ENCODE data around the gene LLCFC1. TPM values are rescaled to one million over a fixed set of nuclear protein-coding genes. Genes with fewer than 3 reads are reported as not detected.

Gene LLCFC1
- total and polyA plus RNA-seq, 2 of the 8 experiments (the other 6 are each of a cell fraction or from before 2014, with no cell fraction given) = not detected

DNA sequence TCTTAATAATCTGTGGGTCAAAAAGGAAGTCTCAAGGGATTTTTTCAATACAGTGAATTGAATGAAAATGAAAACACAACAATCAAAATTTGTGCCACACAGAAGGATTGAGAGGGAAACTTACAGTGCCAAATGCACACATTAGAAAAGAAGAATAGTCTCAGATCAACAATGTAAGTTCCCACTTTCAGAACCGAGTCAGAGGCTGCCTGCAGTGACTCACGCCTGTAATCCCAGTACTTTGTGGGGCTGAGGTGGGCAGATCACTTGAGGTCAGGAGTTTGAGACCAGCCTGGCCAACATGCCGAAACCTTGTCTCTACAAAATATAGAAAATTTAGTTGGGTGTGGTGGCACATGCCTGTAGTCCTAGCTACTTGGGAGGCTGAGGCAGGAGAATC, 35.3 kb downstream of the LLCFC1 start:
- FAIRE-seq (no peak), DNase-seq (ENCODE audit: low read depth in 1 of 2, low spot score in 2 of 2) (no peak)
- no peak overlapping the region for H4K91ac ChIP-seq (replicated peaks; ENCODE audit: insufficient read length, low read length)
- no peak overlapping the region for H3K4me3 ChIP-seq (ENCODE audit: extremely low read depth in 1 of 4, insufficient read depth in 2 of 4, low read depth in 3 of 4, low read length in 4 of 4)
- H4K8ac ChIP-seq (ENCODE audit: extremely low read depth, insufficient read depth, low read length) = no peak overlapping the region
- H2BK5ac ChIP-seq (ENCODE audit: low read depth, low read length) = no peak overlapping the region
- H3K18ac ChIP-seq (ENCODE audit: extremely low read depth, low read length) = no peak overlapping the region
- H4K5ac ChIP-seq (ENCODE audit: insufficient read length, low read depth, low read length) = no peak overlapping the region
- H2AK5ac ChIP-seq (ENCODE audit: low read depth, low read length) = no peak overlapping the region
- no peak overlapping the region for H3K4ac ChIP-seq (replicated peaks; ENCODE audit: insufficient read length, low read depth, low read length)
- WGBS, 2 experiments (ENCODE audit: extremely low coverage in 1 of 2, insufficient coverage in 1 of 2, insufficient read length in 1 of 2, insufficient replicate concordance in 2 of 2, low coverage in 1 of 2, low lambda C conversion rate in 2 of 2, missing lambda C conversion rate in 1 of 2) = 87% methylated on average over 3 of the region's 3 CpGs; no CpG with 5 or more reads in 1 of the 2 experiments
- no peak for TF ChIP-seq CBX8 (IDR thresholded peaks at IDR 0.05; ENCODE audit: borderline replicate concordance, low read depth, low read length)
- H2AFZ ChIP-seq (ENCODE audit: low read length) = no peak overlapping the region
- no peak overlapping the region for H2BK20ac ChIP-seq (ENCODE audit: low read length)
- no peak overlapping the region for H3K4me2 ChIP-seq (ENCODE audit: insufficient read depth in 1 of 2, low read depth in 2 of 2, low read length in 2 of 2)
- H2BK15ac ChIP-seq (ENCODE audit: low read length) = no peak overlapping the region
- no peak overlapping the region for H2BK120ac ChIP-seq (replicated peaks; ENCODE audit: low read depth, low read length)
- no peaks in the 10 kb centered on the region for H3K79me1 ChIP-seq (ENCODE audit: low read depth, low read length)
- no peaks in the 10 kb centered on the region for H3K27me3 ChIP-seq (replicated peaks in 1 of 4; ENCODE audit: control insufficient read depth in 3 of 4, extremely low read depth in 1 of 4, insufficient read depth in 3 of 4, low read length in 3 of 4)
- H2BK12ac ChIP-seq (ENCODE audit: low read depth, low read length) = no peak overlapping the region
- POLR2A ChIA-PET (ENCODE audit: partially characterized antibody) = interaction anchor here (0.6 kb wide), 1 partner anchor 292 kb away, joined by 3 read pairs; no protein-coding TSS in a partner anchor
- no peaks in the 10 kb centered on the region for H3K79me2 ChIP-seq (ENCODE audit: control insufficient read depth in 1 of 2, insufficient read depth in 2 of 2, low read length in 2 of 2)
- CTCF ChIA-PET (ENCODE audit: partially characterized antibody) = interaction anchor here (1.1 to 1.4 kb wide), 2 partner anchors 13 to 102 kb away, joined by 3 read pairs; partner anchors contain the start of gene KEL
- no peak overlapping the region for H3K56ac ChIP-seq (replicated peaks; ENCODE audit: insufficient read length, low read depth, low read length)
- H3K9ac ChIP-seq (replicated peaks in 1 of 4; ENCODE audit: extremely low read depth in 1 of 4, low read depth in 3 of 4, low read length in 3 of 4) = no peak overlapping the region
- no peak overlapping the region for H3K23ac ChIP-seq (ENCODE audit: insufficient read length)
- H3K27ac ChIP-seq (ENCODE audit: low read depth, low read length) = no peak overlapping the region
- H3K36me3 ChIP-seq (ENCODE audit: control insufficient read depth in 2 of 4, insufficient read depth in 4 of 4, low read length in 3 of 4) = no peaks in the 10 kb centered on the region
- no peaks in the 10 kb centered on the region for H3K23me2 ChIP-seq (ENCODE audit: low read depth, low read length)
- H3K4me1 ChIP-seq (replicated peaks in 1 of 4; ENCODE audit: control insufficient read depth in 3 of 4, insufficient read depth in 4 of 4, low read length in 3 of 4) = no peaks in the 10 kb centered on the region
- H3K14ac ChIP-seq (ENCODE audit: insufficient read length) = no peak overlapping the region
- 0 out of 4 replicates have a peak, but pooled peaks cover 0 to 4% of the 10 kb centered on the region in 2 experiments for H3K9me3 ChIP-seq (ENCODE audit: insufficient read depth in 2 of 2, low read depth in 1 of 2, low read length in 1 of 2)
- no peaks in the 10 kb centered on the region for H4K20me1 ChIP-seq (replicated peaks in 1 of 2; ENCODE audit: control insufficient read depth in 1 of 2, insufficient read depth in 2 of 2, low read length in 2 of 2)
